DMS 273 treated with DMSO at 0.1 percent for 48 hours (cell line): ENCODE results near the gene BCCIP.

Experiments used
- DNase-seq: peaks from one replicate; lab custom pipeline; 2025; lab: John Stamatoyannopoulos, UW

The BCCIP gene

GRCh38 chr10:125797994-125798662 lies 25.2 kb upstream of the BCCIP start:
- DNase-seq: no peak

GRCh38 chr10:125799451-125800182 lies 23.7 kb upstream of the BCCIP start:
- no peak for DNase-seq

DNA sequence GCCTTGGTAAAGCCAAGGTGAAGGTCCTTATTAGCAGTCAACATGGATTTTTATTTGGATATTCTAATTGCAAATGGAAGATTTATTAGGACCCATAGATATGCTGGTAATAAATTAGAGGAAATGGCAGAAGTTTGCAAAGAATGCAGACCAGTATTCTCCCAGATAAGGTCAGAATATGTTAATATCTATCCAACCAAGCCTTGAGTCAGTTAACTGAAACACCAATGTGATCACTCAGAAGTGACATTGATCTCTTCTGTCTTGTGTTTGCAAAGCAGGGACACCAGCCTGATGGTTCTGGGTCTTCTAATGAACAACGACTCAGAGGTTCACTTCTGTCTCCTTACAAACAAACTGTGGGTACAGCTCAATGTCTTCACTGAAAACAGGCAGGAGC lies 21.8 kb upstream of the BCCIP start:
- no peak for DNase-seq

GRCh38 chr10:125802131-125802530 lies 21.2 kb upstream of the BCCIP start:
- no peak for DNase-seq

DNA sequence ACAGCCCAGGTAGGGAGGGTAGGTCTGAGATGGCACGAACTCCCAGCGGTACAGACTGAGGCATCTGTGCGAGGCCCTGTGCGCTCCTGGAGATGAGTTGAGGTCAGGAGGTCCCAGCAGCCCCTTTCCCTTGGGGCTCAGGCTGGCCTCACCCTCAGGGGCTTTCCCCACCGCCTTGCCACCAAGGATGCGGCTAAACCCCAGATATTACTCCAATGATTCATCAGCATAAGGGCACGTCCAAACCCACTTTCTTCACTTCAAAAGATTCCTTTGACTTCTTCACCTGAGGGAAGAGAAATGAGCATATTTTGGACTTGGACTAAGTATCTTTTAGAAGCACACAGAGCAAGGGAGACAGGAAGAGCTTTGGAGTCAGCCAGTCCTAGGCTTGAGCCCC lies 20.6 kb upstream of the BCCIP start:
- no peak for DNase-seq

DNA sequence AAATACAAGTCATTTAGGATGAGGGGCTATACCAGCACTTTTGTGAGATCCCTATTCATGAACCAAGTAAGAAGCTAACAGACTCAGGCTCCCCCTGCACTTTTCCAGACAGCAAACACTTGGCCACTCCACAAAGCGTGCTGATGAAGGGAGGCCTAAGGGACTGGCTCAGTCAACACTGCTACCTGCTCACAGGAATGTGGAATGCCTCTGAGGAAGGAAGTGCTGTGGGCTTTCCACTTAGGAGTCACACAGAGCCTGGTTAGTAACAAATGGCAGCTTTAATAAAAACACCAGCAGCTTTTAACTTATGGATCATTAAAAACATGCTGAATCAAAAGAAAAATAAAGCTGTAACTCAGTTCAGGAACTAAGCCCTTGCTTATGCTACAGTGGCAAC lies 15.3 kb upstream of the BCCIP start:
- DNase-seq: no peak

DNA sequence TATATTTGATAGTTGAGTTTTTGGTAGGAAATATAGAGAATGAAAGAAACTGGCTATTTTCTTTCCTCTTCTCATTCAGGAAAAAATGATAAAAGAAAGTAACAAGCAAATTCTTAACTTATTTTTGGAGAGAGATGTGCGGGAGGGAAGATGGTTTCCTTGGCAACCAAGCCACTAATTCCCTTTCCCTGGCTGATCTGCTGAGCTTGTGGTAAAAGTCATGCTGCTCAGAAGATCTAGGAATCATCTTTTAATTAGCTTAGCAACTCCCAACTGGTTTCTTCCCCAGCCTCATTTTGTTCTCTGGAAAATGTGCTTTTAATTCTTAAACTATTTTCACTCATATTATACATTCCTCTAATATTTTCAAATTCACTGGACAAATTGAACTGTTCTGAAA lies 12.1 kb upstream of the BCCIP start:
- no peak for DNase-seq

DNA sequence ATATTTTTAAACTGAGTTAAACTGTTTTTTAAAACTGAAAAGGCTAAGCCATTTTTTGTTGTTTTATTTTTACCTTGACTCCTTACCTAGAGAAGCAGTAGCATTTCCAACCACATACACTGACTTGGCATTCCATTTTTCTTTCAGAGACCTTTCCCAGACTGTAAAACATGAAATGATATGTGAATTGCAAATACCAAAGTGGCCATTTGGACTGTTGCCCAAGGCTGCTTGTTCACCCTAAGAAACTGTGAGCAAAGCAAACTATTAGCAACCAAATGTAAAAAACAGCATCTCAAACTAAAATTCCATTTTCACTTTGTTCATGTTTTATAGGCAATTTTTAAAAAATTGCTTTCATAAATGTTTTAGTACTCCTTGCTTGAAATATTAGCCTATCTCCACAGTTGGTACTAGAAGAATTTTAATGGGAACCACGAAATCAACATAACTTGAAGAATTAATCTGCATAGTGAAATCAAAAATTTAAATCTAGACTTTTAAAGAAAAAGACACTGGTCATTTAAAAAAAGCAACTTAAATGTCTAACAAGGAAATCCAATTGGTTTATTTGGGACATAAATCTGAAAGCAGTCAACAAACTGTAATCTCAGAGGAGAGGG lies 11.1 kb upstream of the BCCIP start:
- DNase-seq: no peak

DNA sequence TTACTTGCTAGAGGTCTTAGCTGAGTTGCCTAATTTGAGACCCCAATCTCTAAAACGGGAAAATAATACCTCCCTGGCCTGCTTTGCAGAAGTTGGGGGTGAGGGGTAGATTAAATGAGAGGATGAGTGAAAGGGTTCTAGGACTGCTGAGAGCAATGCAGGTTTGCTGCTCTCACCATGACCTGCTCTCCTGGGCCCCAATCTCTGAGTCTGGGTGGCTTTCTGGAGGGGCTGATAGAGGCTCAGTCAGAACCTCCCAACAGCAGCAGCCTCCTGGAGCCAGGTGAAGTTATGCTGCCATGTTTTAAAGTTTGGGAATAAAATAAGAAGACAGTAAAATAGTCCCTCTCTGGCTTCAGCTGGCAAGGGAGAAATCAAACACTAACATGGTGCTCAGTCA lies 7.6 kb upstream of the BCCIP start:
- DNase-seq: no peak

GRCh38 chr10:125816548-125816947 lies 6.8 kb upstream of the BCCIP start:
- no peak for DNase-seq

- no peak for DNase-seq
Observed at GRCh38 chr10:125817337-125817946, 5.9 kb upstream of the BCCIP start.

- DNase-seq: no peak
Observed at GRCh38 chr10:125820701-125821100, 2.6 kb upstream of the BCCIP start.

- DNase-seq: no peak
Observed at GRCh38 chr10:125823663-125824251, 411 bp downstream of the BCCIP start.

GRCh38 chr10:125824736-125825135 lies 1.4 kb downstream of the BCCIP start:
- DNase-seq: no peak

GRCh38 chr10:125827133-125827532 lies 3.8 kb downstream of the BCCIP start:
- no peak for DNase-seq

GRCh38 chr10:125828311-125828710 lies 5.0 kb downstream of the BCCIP start:
- DNase-seq: no peak

DNA sequence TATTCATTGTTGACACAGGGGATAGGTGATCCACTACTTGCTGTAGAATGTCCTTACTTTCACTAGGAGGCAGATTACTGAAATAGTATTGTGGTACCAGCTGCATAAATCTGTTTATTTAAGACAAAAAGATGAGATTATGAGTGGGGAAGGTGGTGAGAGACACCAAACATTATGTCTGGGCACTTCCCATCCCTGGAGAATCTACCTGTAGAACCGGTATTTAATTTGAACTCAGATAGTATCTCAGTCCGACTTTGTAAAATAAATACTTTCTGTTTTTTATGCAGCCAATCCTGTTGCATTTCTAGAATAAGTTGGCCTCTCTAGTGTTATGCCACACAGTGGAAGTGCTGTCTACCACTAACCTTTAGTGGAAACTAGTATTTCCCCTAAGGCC lies 13.4 kb downstream of the BCCIP start:
- no peak for DNase-seq

DNA sequence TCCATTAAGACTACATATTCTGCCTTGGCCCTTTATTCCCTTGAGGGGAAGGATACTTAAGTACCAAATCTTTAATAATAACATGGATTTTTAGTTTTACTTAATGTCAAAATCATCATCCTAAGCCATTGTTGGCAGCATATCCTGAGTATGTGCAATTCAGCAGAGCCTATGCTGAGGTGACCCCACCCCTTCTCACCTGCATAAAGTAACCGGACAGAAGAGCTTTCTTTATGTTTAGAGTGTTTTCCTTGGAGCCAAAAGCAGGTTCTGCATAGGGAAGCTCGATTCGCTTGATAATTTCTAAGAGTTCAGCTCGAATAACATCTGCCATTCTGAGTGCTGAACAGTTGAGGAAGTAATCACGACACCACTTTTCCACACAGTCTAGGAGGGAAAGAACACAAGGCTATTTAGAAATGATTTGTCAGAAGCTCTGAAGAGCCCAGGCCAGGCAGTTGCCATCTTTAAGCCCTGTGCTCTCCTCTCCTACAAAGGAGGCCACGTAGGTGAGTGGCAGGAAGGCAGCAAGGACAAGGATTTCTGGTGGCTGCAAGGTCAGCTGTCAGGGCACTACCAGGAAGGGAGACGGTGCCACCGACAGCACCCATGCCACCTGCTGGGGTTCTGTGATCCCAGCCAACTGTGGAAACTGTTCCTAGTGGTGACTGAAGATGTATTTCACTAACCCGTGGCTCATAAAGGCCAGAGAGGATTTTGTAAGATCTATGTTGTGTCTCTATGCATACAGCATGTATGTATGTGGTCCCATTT lies 15.6 kb downstream of the BCCIP start:
- no peak for DNase-seq

- DNase-seq: no peak
Observed at GRCh38 chr10:125840406-125840805, 17.1 kb downstream of the BCCIP start.

DNA sequence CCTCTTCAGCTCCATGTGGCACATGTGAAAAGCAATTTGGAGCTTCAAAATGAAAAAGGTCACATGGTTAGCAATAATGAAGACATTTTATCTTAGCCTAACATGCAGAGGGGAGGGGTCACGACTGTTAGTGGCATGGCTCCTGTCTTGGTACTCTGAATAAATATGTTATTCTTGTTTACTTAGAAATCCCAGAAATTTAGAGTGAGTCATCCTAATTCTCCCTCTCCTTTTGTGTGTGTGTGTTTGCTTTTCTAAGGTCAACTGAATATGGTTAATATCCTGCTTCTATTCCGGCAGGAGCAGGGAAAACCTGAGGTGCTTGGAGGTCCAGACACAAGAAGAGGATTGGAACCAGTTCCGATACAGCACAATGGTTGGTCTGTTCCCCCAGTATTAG lies 17.6 kb downstream of the BCCIP start:
- DNase-seq: no peak

DNA sequence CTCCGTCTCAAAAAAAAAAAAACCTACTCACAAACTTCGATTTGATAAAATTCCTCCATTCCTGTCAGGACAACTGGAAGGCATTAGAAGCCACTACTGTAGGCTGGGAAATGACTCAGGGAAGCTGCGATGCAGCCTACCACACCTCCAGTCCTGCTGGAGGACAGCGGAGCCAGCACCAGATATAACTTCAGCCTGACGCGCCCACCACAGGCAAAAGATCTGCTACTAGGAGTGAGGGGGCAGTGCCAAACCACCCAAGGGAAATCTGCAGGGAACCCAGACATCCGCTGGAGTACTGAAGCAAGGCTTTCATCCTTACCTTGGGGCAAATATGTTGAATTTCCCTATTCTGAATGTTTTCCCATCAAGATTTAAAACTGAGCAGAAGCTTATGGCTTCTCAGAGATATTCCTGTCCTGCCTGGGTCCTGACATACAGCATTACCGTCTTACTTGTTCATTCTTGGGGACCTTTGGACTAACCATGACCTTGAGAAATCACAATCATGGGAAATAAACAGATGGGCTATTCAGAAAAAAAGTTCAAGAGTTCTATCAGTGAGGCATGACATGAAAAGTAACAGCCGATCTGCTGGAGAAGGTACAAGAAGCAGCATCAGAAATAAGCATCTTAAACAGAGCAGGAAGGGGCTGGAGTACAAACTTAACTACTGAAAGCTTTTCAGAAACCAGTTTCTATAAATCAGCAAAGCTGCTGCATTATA lies 20.4 kb downstream of the BCCIP start:
- no peak for DNase-seq
